ENCODE results near the gene FBXL16. TPM values are rescaled to one million over a fixed set of nuclear protein-coding genes. Genes with fewer than 3 reads are reported as not detected.

The FBXL16 gene
- total and polyA plus RNA-seq, 9 of the 15 experiments (the other 6 are each of a cell fraction or from before 2014, with no cell fraction given): 0.21 to 8.2 (median 1.7) TPM

DNA sequence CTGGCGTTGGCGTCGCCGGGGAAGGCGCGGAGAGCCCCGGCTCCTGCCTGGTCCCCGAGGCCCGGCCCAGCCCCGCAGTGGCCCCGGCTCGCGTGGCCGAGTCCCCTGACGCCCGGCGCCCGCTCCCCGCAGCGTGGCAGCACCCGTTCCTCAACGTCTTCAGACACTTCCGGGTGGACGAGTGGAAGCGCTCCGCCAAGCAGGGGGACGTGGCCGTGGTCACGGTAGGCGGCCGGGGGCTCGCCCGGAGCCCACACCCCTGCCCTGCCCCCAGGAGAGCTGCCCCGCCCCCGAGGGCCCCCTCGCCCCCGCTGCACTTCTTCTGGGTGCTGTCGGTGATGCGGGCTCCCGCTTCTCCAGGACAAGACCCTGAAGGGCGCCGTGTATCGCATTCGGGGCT is 56.0 kb downstream of the FBXL16 start:
- 88% methylated on average over 5 of the region's 44 CpGs for WGBS (ENCODE audit: insufficient coverage, low coverage, missing lambda C conversion rate)
- FAIRE-seq (no peak), ATAC-seq (no peak), DNase-seq (ENCODE audit: extremely low read depth in 1 of 4, low spot score in 3 of 4) (no peak)
- TF ChIP-seq TBP (optimal IDR thresholded peaks at IDR 0.05; ENCODE audit: low read depth, low read length) (no peak), PRPF4 (IDR thresholded peaks at IDR 0.05; ENCODE audit: insufficient read depth, low read depth, low read length, poor library complexity, severe bottlenecking) (no peak), ZNF583 (CRISPR knock-in tag; IDR thresholded peaks at IDR 0.05) (no peak), NFE2L1 (tag; IDR thresholded peaks at IDR 0.05; ENCODE audit: borderline replicate concordance, low read depth) (no peak), ZNF551 (CRISPR knock-in tag; IDR thresholded peaks at IDR 0.05) (no peak)
- H3K36me3 ChIP-seq (ENCODE audit: control insufficient read depth, insufficient read depth, low read length): peaks cover 35% of the 10 kb centered on the region; the same call in 2 of the 3 replicates
- in situ Hi-C loops (cut with MboI) (no loop called here), intact Hi-C loops (cut with micrococcal nuclease) (no loop called here)
- CTCF ChIA-PET (ENCODE audit: low intra/inter-chr PET ratio): no interaction called here
- H3K4me2 ChIP-seq (ENCODE audit: insufficient read depth, low read length): no peak overlapping the region
- no peak overlapping the region for H3K27ac ChIP-seq (ENCODE audit: extremely low read depth, low read depth, low read length)
- H3K9me1 ChIP-seq (ENCODE audit: control insufficient read depth, insufficient read depth, low read length): no peaks in the 10 kb centered on the region
- no peak overlapping the region for H3K9ac ChIP-seq (ENCODE audit: insufficient read depth in 1 of 2, low read depth in 2 of 2, low read length in 2 of 2)
- H2AFZ ChIP-seq (ENCODE audit: low read depth, low read length): no peak overlapping the region
- H3K4me1 ChIP-seq (replicated peaks in 1 of 2; ENCODE audit: control insufficient read depth in 2 of 2, insufficient read depth in 2 of 2, low read length in 2 of 2): peaks cover 0 to 87% of the 10 kb centered on the region in 2 experiments; a peak in 2 of 5 replicates
- no TSS peak for BruUV-seq (replicated peaks)
- H3K79me2 ChIP-seq (ENCODE audit: control insufficient read depth, insufficient read depth, low read length): peaks cover 16% of the 10 kb centered on the region
- no peaks in the 10 kb centered on the region for H3K27me3 ChIP-seq (ENCODE audit: control insufficient read depth in 2 of 2, insufficient read depth in 2 of 2, low read length in 2 of 2)
- no peaks in the 10 kb centered on the region for H3K9me3 ChIP-seq (replicated peaks; ENCODE audit: control insufficient read depth, insufficient read depth, low read depth, low read length)
- POLR2A ChIA-PET: interaction anchor here (0.6 to 1.7 kb wide), 2 partner anchors 9 to 10 kb away, joined by 4 to 6 read pairs; no protein-coding TSS in a partner anchor
- H3K4me3 ChIP-seq: no peak overlapping the region
- no peaks in the 10 kb centered on the region for H4K20me1 ChIP-seq (replicated peaks; ENCODE audit: control insufficient read depth, insufficient read depth, low read length)

All from K562 (cell line).